ENCODE results near the gene TMEM97. TPM values are rescaled to one million over a fixed set of nuclear protein-coding genes. Genes with fewer than 3 reads are reported as not detected.

Gene TMEM97
- total and polyA plus RNA-seq, 4 donors: 23.5 to 62.6 (median 38.8) TPM

- peaks cover 14 to 47% (median 32%) of the 10 kb centered on the region in 4 donors for H3K36me3 ChIP-seq (ENCODE audit: control insufficient read depth in 4 of 4, insufficient read depth in 4 of 4, low read length in 4 of 4)
- peak overlapping the region in 1 of 2 donors; percentile 20 for H3K27ac ChIP-seq (ENCODE audit: low read depth in 1 of 2, low read length in 1 of 2)
- no peak overlapping the region for H3K4me3 ChIP-seq
- ATAC-seq (ENCODE audit: insufficient read depth, low FRiP score): no peak
- H3K9ac ChIP-seq (ENCODE audit: insufficient read depth in 1 of 2, low read length in 2 of 2): no peak overlapping the region
- TF ChIP-seq CTCF (IDR thresholded peaks at IDR 0.05; ENCODE audit: control extremely low read depth, extremely low read depth): no peak
- DNase-seq: no peak
- 93 to 95% methylated on average over 15 of the region's 15 CpGs for WGBS, 2 donors
- peaks cover 4 to 18% (median 6%) of the 10 kb centered on the region in 5 donors for H3K4me1 ChIP-seq (ENCODE audit: control insufficient read depth in 5 of 5, insufficient read depth in 5 of 5, low read length in 5 of 5)
- no peaks in the 10 kb centered on the region for H3K27me3 ChIP-seq (ENCODE audit: control insufficient read depth in 3 of 3, insufficient read depth in 3 of 3, low read length in 2 of 3)
- no peaks in the 10 kb centered on the region for H3K9me3 ChIP-seq (ENCODE audit: control insufficient read depth in 4 of 4, insufficient read depth in 3 of 4, low read length in 3 of 4)
Measured at GRCh38 chr17:28339431-28339830, 20.4 kb downstream of the TMEM97 start.

GRCh38 chr17:28340374-28340773 is 21.4 kb downstream of the TMEM97 start:
- Histone ChIP-seq H3K4me3 (no peak overlapping the region), H3K4me1 (ENCODE audit: control insufficient read depth in 5 of 5, insufficient read depth in 5 of 5, low read length in 5 of 5) (peaks cover 5 to 13% (median 6%) of the 10 kb centered on the region in 5 donors), H3K27me3 (ENCODE audit: control insufficient read depth in 3 of 3, insufficient read depth in 3 of 3, low read length in 2 of 3) (no peaks in the 10 kb centered on the region), H3K9me3 (ENCODE audit: control insufficient read depth in 4 of 4, insufficient read depth in 3 of 4, low read length in 3 of 4) (no peaks in the 10 kb centered on the region), H3K27ac (ENCODE audit: low read depth in 1 of 2, low read length in 1 of 2) (no peak overlapping the region), H3K36me3 (ENCODE audit: control insufficient read depth in 4 of 4, insufficient read depth in 4 of 4, low read length in 4 of 4) (peaks cover 14 to 54% (median 39%) of the 10 kb centered on the region in 4 donors), H3K9ac (ENCODE audit: insufficient read depth in 1 of 2, low read length in 2 of 2) (no peak overlapping the region)
- TF ChIP-seq CTCF (IDR thresholded peaks at IDR 0.05; ENCODE audit: control extremely low read depth, extremely low read depth): no peak
- whole genome bisulfite sequencing, 2 donors: 89 to 97% methylated on average over 6 of the region's 6 CpGs
- ATAC-seq (ENCODE audit: insufficient read depth, low FRiP score) (no peak), DNase-seq (no peak)

GRCh38 chr17:28341516-28341915 is 22.5 kb downstream of the TMEM97 start:
- Histone ChIP-seq H3K9me3 (ENCODE audit: control insufficient read depth in 4 of 4, insufficient read depth in 3 of 4, low read length in 3 of 4) (no peaks in the 10 kb centered on the region), H3K36me3 (ENCODE audit: control insufficient read depth in 4 of 4, insufficient read depth in 4 of 4, low read length in 4 of 4) (peaks cover 14 to 56% (median 47%) of the 10 kb centered on the region in 4 donors), H3K27me3 (ENCODE audit: control insufficient read depth in 3 of 3, insufficient read depth in 3 of 3, low read length in 2 of 3) (no peaks in the 10 kb centered on the region), H3K4me1 (ENCODE audit: control insufficient read depth in 5 of 5, insufficient read depth in 5 of 5, low read length in 5 of 5) (peaks cover 4 to 8% (median 7%) of the 10 kb centered on the region in 5 donors), H3K4me3 (no peak overlapping the region), H3K27ac (ENCODE audit: low read depth in 1 of 2, low read length in 1 of 2) (no peak overlapping the region), H3K9ac (ENCODE audit: insufficient read depth in 1 of 2, low read length in 2 of 2) (no peak overlapping the region)
- 93 to 96% methylated on average over 11 of the region's 11 CpGs for WGBS, 2 donors
- DNase-seq (no peak), ATAC-seq (ENCODE audit: insufficient read depth, low FRiP score) (no peak)
- no peak for TF ChIP-seq CTCF (IDR thresholded peaks at IDR 0.05; ENCODE audit: control extremely low read depth, extremely low read depth)

GRCh38 chr17:28342313-28342712 is 23.3 kb downstream of the TMEM97 start:
- Histone ChIP-seq H3K9ac (ENCODE audit: insufficient read depth in 1 of 2, low read length in 2 of 2) (no peak overlapping the region), H3K36me3 (ENCODE audit: control insufficient read depth in 4 of 4, insufficient read depth in 4 of 4, low read length in 4 of 4) (peaks cover 14 to 59% (median 51%) of the 10 kb centered on the region in 4 donors), H3K4me3 (no peak overlapping the region), H3K27me3 (ENCODE audit: control insufficient read depth in 3 of 3, insufficient read depth in 3 of 3, low read length in 2 of 3) (no peaks in the 10 kb centered on the region), H3K9me3 (ENCODE audit: control insufficient read depth in 4 of 4, insufficient read depth in 3 of 4, low read length in 3 of 4) (no peaks in the 10 kb centered on the region), H3K4me1 (ENCODE audit: control insufficient read depth in 5 of 5, insufficient read depth in 5 of 5, low read length in 5 of 5) (peaks cover 0 to 8% (median 0%) of the 10 kb centered on the region in 5 donors), H3K27ac (ENCODE audit: low read depth in 1 of 2, low read length in 1 of 2) (no peak overlapping the region)
- ATAC-seq (ENCODE audit: insufficient read depth, low FRiP score) (no peak), DNase-seq (no peak)
- TF ChIP-seq CTCF (IDR thresholded peaks at IDR 0.05; ENCODE audit: control extremely low read depth, extremely low read depth): no peak
- WGBS, 2 donors: 93 to 94% methylated on average over 14 of the region's 14 CpGs

All from lung (tissue), 12 donors.